Measurements from ENCODE around the gene TMEM30B. TPM values are rescaled to one million over a fixed set of nuclear protein-coding genes. Genes with fewer than 3 reads are reported as not detected.
"Not testable (repeated sequence)": the region's sequence is repeated elsewhere in the genome, so short reads cannot be mapped to it uniquely, and the experiment has no call there.

The TMEM30B gene, protein sequence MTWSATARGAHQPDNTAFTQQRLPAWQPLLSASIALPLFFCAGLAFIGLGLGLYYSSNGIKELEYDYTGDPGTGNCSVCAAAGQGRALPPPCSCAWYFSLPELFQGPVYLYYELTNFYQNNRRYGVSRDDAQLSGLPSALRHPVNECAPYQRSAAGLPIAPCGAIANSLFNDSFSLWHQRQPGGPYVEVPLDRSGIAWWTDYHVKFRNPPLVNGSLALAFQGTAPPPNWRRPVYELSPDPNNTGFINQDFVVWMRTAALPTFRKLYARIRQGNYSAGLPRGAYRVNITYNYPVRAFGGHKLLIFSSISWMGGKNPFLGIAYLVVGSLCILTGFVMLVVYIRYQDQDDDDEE
- total RNA-seq = 0.37 and 0.54 TPM in 2 replicates

DNA sequence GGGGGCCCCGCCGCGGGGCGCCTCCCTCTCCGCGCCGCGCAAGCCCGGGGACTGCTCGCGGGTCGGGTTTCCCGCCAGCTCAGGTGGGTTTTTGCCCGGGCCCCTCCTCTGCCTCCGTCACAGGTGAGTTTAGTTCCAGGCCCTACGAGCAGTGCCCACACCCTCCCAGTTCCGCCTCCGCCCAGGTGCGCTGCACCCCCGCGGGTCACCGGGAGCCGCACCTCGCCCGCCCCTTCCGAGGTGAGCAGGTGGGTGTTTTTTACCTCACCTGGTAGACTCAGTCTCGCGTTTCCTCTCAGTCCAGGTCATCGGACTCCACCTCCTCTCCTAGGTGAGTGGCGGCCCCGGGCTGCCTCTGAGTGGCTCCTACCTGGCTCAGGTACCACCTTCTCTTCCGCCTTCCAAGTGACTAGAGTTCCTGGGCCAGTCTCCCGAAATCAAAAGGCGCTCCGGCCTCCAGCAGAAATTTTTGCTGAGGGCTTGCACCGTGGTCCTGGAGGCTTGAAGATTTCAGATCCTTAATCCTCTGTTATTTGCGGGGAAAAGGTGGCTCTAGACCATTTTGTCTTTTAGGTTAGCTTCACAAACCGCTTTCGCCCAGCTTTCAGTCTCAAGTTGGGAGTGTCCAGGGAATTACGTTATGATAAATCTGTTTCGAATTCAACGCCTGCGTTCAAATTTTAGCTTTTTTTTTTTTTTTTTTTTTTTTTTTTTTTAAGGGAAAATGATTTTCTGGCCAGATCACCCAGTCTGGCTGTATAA lies at the start of gene TMEM30B:
Gene TMEM30B (minus strand): TSS at position 153 of the 762 bp plus-strand sequence. CDS start 191 bp downstream, outside the sequence.
- intact Hi-C loops (cut with micrococcal nuclease) = loop anchor here (5.0 kb wide), 1 partner anchor 41 kb away; the partner anchor contains the start of gene PRKCH

DNA sequence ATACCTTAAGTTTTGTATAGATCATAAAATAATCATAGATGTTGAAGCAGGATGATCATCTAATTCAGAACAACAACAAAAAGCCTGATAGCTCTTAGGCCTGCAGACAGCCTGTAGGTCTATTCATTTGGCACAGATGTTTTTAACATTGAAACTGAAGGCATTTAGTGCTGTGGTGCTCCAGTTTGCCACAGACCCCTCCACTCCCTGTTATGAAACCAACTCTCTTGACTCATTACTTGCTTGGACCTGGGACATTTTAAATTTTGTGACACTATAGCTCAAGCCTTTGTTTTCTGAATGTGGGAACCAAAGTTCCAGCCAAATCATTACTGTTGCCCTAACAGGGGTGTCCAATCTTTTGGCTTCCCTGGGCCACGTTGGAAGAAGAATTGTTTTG lies 49.4 kb upstream of the TMEM30B start:
- intact Hi-C loops (cut with micrococcal nuclease) = loop anchor here (1.0 to 5.0 kb wide), 2 partner anchors 8 to 578 kb away; no protein-coding TSS in a partner anchor

DNA sequence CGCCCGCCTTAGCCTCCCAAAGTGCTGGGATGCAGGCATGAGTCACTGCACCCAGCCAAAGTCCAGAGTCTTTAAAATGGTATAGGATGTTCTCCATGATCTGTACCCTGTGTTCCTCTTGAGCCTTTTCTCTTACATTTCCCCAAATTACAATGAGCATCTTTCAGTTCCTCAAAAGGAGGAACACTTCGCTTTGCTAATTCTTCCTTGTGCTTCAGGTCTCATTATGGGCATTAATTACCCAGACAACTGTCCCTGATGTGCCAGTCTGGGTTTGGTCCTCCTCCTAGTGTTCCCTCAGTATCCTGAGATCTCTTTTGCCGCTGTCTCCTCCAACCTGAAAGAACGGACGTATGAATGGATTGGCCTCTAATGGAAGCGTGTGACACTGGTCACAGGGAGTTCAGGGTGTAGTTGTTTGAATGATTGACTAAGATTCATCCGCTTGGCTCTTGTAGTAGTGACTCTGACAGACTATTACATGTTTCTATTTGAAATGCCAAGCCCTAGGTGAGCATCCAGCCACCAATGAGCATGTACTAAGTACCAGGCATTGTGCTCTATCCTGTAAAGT lies 48.4 kb upstream of the TMEM30B start:
- intact Hi-C loops (cut with micrococcal nuclease) = loop anchor here (1.0 to 10.0 kb wide), 4 partner anchors 9 to 1845 kb away; partner anchors contain the start of genes JKAMP and L3HYPDH

DNA sequence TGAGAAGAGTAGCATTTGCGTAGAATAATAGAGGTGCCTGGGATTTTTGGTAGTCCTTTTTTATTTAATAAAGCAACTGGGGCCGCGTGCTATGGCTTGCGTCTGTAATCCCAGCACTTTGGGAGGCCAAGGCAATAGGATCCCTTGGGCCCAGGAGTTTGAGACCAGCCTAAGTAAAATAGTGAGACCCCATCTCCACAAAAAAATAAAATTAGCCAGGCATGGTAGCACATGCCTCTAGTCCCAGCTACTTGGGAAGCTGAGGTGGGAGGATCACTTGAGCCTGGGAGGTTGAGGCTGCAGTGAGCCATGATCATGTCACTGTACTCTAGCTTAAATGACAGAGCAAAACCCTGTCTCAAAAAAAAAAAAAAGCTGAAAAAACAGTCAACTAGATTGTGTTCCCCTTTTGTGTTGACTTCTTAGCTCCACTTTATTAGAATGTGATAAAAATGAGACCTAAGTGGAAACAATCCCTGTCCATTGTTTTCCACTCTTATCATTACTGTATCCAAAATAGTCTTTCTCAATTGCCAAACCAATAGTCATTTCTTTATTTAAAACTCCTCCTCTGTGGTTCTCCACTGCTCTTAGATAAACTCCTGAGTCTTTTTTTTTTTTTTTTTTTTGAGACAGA lies 47.6 kb upstream of the TMEM30B start:
- intact Hi-C loops (cut with micrococcal nuclease) = loop anchor here (10.0 kb wide), 2 partner anchors 266 to 1844 kb away; partner anchors contain the start of genes JKAMP and L3HYPDH

DNA sequence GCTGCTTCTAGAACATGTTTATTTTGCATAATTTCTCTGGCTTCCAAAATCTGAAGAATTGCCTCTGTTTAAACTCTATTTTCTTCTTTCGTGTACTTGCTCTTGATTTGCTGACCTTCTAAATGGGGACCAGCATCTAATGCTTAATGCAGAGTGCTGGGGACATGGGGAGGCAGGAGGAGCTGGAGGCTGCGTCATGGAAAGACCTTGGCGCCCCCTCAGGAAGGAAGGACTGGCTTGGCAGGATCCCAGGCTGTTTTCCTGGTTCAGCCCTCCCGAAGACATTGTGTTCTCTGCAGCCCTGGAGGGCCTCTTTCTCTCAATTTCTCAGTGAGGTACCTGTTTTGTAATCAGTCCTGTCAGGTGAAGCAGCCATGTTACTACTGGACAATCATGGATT lies 45.7 kb upstream of the TMEM30B start:
- intact Hi-C loops (cut with micrococcal nuclease) = loop anchor here (1.0 to 10.0 kb wide), 7 partner anchors 11 to 1842 kb away; partner anchors contain the start of genes JKAMP and L3HYPDH

- intact Hi-C loops (cut with micrococcal nuclease) = loop anchor here (1.0 to 10.0 kb wide), 7 partner anchors 12 to 1841 kb away; partner anchors contain the start of genes JKAMP and L3HYPDH
Measured at GRCh38 chr14:61326146-61326545, 45.0 kb upstream of the TMEM30B start.

- intact Hi-C loops (cut with micrococcal nuclease) = loop anchor here (2.0 to 10.0 kb wide), 3 partner anchors 42 to 1840 kb away; partner anchors contain the start of genes JKAMP and L3HYPDH
Measured at GRCh38 chr14:61325166-61325565, 44.0 kb upstream of the TMEM30B start.

- intact Hi-C loops (cut with micrococcal nuclease) = loop anchor here (1.0 to 10.0 kb wide), 6 partner anchors 8 to 1839 kb away; partner anchors contain the start of genes JKAMP, L3HYPDH and TMEM30B
Measured at GRCh38 chr14:61323970-61324369, 42.8 kb upstream of the TMEM30B start.

DNA sequence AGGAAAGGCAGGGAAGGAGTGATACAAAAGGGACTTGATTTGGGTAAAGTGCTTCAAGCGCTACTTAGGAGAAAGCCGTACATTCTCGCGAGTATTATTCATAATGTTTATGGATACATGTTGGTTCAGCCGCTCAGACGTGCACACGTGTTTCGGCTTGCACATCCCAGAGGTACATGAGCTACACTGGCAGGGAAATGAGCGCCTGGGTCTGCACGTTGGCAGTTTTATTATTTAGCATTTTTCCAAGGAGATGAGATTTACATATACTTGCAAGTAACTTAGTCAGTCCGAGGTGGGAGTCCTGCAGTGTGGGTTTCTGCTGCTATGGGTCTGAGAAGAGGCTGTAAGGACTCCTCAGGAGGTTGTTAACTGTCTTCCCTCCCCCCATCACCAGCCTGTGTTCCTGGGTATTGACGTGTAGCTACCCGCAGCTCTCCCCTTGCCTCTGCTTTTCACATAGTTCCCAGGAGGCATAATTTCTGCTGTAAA lies 41.7 kb upstream of the TMEM30B start:
- intact Hi-C loops (cut with micrococcal nuclease) = loop anchor here (1.0 to 10.0 kb wide), 5 partner anchors 9 to 1838 kb away; partner anchors contain the start of genes JKAMP, L3HYPDH and TMEM30B

GRCh38 chr14:61322011-61322798 lies 41.1 kb upstream of the TMEM30B start:
- intact Hi-C loops (cut with micrococcal nuclease) = loop anchor here (5.0 to 10.0 kb wide), 3 partner anchors 40 to 1837 kb away; partner anchors contain the start of genes JKAMP, L3HYPDH and TMEM30B

GRCh38 chr14:61321385-61322010 lies 40.4 kb upstream of the TMEM30B start, which contains the start of gene PRKCH:
Gene PRKCH (plus strand): TSS chr14:61321579. CDS start chr14:61322102, 523 bp downstream.
- intact Hi-C loops (cut with micrococcal nuclease) = loop anchor here (1.0 to 10.0 kb wide), 7 partner anchors 21 to 1837 kb away; partner anchors contain the start of genes JKAMP, L3HYPDH, SNAPC1 and TMEM30B

- intact Hi-C loops (cut with micrococcal nuclease) = loop anchor here (1.0 to 10.0 kb wide), 7 partner anchors 21 to 1836 kb away; partner anchors contain the start of genes JKAMP, L3HYPDH, SNAPC1 and TMEM30B
Measured at GRCh38 chr14:61320806-61321384, 39.8 kb upstream of the TMEM30B start.

GRCh38 chr14:61320170-61320569 lies 39.0 kb upstream of the TMEM30B start:
- intact Hi-C loops (cut with micrococcal nuclease) = loop anchor here (5.0 to 10.0 kb wide), 3 partner anchors 38 to 1835 kb away; partner anchors contain the start of genes JKAMP, L3HYPDH and TMEM30B

DNA sequence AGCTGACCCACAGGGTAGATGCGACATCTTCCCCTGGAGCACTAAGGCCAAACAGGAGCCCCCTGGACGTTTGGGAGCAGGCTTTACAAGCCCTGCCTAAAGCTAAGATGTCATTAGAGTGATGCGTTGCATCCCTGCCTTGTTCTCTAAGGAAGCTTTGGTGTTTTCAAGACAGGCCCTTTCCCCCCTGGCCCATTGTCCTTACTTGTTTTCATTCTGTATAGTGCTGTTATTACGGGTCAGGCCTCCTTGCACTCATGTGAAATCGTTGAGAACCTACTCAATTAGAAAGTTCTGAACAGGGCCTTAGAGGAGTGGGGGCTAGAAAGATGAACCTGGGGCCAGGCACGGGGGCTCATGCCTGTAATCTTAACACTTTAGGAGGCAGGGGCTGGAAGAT lies 38.6 kb upstream of the TMEM30B start:
- intact Hi-C loops (cut with micrococcal nuclease) = loop anchor here (5.0 to 10.0 kb wide), 3 partner anchors 37 to 1835 kb away; partner anchors contain the start of genes JKAMP, L3HYPDH and TMEM30B

DNA sequence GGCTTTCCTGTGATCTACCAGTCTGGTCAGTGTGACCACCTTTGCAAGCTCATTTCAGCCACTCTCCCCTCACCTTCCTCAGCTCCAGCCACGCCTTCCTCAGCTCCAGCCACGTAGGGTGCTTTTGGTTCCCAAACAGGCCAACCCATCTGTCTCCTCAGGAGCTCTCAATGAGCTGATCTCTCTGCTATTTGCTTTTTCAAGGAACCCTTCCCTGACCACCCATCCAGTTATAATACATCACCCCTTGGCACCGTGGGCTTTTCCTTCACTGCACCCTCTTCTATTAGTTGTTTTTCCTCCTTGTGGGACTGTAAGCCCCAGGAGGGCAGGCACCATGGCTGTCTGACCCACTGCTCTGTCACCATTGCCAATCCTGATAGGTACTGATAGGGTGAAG lies 37.9 kb upstream of the TMEM30B start:
- intact Hi-C loops (cut with micrococcal nuclease) = no loop called here

DNA sequence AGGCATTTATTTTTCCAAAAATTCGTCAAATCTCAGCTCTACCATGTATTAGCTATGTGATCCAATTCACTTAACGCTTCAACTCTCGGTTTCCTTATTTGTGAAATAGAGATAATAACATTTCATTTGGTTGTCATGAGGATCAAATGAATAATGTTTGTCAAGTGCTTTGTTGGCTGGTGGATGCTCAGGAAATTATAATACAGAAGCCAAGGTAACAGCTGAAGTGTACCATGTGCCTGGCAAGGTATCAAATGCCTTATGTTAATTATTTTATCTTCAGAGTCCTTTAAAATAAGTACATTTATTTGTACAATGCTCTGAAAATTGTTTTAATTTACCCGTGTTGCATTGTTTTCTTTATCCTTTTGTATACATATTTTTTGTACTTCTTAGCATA lies 34.2 kb upstream of the TMEM30B start:
- intact Hi-C loops (cut with micrococcal nuclease) = no loop called here

DNA sequence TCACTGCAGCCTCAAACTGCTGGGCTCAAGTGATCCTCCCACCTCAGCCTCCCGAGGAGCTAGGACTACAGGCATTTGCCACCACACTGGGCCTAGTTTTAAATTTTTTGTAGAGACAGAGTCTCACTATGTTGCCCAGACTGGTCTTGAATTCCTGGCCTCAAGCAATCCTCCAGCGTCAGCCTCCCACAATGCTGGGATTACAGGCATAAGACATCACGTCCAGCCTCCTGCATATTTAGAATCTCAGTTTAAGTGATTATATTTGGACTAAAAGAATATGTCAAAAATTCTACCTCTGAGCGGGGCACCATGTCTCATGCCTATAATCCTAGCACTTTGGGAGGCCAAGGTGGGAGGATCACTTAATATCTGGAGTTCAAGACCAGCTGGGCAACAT lies 27.6 kb upstream of the TMEM30B start:
- intact Hi-C loops (cut with micrococcal nuclease) = not testable (repeated sequence)

DNA sequence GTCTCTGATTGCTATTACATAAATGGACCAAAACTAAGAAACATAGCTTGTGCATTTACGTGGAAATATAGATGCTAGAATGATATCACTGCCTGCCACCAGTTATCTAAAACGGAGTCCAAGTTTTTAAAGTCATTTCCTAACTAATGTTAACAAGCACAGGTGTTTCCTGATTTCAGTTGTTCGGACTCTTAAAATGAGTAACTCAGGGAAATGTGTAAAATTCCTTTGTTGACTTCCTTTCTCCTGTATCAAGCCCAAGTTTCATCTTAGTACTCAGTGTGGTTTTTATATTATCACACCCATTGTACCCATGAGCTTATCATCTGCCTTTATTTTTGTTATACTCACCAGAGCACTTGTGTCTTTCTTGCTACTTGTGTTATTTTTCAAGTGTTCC lies 27.1 kb upstream of the TMEM30B start:
- intact Hi-C loops (cut with micrococcal nuclease) = no loop called here
